ENCODE data around the gene TSC2.
"Not testable (repeated sequence)": the region's sequence is repeated elsewhere in the genome, so short reads cannot be mapped to it uniquely, and the experiment has no call there.

The TSC2 gene

DNA sequence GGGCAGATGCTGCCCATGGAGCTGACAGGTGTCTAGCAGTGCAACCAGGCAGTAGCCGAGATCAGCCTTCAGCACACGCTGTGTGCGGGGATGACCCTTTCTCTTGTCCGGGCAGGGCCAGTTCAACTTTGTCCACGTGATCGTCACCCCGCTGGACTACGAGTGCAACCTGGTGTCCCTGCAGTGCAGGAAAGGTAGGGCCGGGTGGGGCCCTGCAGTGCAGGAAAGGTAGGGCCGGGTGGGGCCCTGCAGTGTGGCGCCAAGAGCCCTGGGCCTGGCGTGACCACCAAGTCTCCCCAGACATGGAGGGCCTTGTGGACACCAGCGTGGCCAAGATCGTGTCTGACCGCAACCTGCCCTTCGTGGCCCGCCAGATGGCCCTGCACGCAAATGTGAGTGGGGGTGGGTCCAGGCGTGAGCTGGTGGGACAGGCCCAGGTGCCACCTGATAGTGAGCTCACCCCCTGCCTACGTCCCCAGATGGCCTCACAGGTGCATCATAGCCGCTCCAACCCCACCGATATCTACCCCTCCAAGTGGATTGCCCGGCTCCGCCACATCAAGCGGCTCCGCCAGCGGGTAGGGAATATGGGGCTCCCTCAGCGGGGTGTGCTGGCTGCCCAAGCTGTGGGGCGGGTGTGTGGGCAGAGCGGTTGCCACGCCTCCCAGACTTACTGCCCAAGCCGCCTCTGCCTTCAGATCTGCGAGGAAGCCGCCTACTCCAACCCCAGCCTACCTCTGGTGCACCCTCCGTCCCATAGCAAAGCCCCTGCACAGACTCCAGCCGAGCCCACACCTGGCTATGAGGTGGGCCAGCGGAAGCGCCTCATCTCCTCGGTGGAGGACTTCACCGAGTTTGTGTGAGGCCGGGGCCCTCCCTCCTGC, 40.2 kb downstream of the TSC2 start:
- DNase-seq, result no peak

DNA sequence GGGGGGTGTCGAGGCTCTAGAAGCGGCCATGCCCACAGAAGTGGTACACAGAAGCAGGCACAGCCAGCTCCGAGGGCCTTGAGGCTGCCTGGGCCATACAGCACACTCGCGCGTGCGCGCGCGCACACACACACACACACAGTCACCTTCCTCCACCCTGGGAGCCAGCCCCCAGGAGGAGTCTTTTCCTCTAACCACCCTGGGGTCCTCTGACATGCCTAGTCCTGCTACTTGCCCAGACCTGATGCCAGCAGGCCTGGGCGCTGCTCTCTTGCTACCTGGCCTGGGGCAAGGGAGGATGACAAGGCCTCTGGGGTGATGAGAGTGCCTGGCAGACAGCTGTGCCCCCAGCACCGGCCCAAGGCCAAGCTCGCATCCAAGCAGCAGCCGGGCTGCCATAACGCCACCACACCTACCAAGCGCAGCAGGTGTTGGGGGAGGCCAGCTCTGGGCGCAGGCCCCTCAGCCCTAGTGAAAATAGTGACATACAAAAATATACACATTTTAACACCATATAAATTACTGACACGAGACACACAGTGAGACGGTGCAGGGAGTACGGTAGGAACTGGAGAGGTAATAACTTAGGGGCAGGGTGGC, 41.1 kb downstream of the TSC2 start:
- no peak for DNase-seq

DNA sequence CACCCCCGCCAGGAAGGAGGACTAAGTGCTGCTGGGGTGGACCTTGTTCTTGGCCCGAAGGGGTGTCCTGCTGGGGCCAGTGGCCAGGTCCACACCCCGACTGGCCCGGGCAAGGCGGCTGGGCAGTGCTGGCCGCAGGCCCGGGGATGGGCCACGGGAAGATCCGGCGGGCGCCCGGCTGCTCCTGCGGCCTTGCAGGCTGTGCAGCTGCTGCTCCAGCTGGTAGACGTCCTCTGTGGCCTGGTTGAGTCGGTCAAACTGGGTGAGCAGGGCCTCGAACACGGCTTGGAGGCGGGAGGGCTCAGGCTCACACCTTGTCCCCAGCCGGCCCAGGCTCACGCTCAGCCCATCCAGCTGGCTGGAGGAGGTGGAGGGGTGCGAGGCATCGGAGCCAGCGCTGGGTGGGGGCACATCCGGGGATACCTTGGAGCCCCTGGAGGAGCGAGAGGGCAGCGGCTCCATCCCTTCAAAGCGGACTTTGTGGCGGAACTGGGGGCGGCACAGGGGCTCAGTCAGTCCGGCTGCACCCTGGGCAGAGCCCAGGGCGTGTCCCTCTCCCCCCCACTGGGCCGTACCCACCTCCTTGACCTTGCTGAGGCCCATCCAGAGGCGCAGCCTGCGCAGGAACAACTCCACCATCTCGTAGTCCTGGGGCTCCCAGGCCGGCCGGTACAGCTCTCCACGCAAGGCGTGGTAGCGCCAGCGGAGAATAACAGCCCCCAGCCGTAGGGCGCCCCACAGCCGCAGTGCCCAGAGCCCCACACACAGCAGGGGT, 42.1 kb downstream of the TSC2 start:
- no peak for DNase-seq

DNA sequence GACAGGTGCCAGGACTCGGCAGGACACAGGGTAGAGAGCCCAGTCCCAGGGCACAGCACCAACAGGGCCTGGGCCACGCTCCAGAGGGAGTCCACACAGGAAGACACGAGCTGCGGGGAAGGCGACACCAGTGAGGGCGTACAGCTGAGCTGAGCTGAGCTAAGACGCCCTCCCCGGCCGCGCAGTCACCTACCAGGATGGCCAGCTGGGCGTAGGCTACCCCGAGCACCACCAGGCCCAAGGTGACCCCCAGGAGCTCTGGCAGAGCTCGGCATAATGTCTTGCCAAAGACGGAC, 42.6 kb downstream of the TSC2 start:
- no peak for DNase-seq

DNA sequence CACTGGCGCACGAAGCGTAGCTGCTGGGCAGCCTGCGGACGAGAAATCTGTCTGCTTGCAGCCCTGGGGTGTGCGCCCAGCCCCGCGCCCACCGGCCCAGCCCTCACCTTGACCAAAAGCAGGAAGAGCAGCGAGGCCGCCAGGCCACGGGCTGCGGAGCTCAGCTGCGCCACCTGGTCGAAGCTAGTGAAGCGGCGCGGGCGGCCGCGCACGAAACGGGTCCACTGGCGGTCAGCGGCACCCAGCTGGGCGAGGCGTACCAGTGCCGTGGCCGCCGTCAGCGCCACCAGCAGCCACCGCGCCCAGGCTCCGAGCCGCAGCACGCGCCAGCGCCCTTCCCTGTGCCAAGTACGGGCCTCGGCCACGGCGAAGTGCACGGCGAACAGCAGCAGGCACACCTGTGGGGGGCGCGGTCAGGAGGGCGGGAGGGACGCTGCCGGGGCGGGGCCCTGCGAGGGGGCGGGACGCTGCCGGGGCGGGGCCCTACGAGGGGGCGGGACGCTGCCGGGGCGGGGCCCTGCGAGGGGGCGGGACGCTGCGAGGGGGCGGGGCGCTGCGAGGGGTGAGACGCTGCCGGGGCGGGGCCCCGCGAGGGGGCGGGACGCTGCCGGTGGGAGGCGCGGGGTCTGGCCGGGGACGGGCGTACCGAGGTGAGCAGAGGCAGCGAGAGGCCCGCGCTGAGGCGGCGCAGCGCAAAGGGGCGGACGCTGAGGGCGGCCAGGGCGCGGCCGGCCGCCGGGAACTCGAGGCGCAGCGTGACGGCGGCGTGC, 43.2 kb downstream of the TSC2 start:
- no peak for DNase-seq

DNA sequence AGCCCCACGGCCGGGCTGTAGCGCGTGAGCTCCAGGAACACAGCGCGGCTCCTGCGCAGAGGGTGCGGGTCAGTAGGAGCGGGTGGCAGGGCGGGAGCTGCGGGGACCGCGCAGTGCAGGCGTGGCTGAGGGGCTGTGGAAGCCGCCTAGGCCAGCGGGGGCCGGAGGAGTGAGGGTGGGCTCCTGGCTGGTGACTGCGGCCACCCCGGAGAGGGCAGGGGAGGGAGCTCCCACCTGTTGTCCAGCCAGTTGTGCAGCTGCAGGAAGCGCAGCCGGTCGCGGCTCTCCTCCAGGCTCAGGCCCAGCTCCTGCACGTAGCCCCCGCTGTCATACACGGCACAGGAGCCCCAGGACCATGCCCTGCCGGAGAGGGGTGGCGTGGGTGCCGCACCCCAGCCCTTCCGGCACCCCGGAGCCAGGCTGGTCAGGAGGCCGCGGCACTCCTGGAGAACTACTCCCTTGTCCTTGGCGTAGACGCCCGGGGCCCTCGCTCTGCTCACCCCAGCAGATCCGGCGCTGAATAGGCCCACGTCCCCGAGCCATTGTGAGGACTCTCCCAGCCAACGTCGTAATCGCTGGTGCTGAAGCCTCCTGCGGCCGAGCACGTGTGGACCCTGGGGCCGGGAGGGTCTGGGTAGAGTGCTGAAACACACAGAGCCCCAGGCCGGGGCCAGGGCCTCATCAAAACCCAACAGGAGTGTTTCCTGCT, 43.9 kb downstream of the TSC2 start:
- no peak for DNase-seq

DNA sequence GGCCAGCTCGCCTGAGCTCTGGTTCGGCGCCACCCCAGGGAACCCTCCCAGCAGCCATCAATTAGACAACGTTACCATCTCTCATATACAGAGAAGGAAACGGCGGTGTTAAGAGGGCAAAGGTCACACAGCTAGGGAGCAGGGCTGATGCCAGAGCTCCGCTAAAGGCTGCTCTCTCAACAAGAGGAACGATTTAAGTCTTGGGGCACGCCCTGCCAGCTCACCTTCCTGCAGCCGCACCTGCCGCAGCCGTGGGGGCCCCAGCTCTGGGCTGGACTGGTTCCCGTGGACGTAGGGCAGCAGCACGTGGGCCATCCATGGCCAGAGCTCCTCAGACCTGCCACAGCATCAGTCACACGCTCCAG, 44.5 kb downstream of the TSC2 start:
- no peak for DNase-seq

DNA sequence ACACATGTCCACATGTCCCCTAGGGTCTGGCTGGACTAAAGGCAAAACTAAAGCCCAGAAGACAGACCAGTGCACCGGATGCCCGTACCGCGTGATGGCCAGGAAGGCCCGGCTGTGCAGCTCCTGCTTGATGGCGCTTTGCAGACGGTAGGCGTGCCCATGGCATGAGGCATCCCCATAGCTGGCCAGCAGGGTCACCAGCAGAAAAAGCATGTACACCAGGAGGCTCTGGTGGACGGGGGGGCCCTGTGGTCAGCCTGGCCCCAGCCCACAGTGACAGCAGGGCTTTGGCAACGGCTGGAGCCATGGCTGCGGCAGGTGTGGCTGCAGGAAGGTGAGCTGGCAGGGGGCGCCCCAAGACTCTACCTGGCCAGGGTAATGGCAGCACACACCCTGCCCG, 45.1 kb downstream of the TSC2 start:
- no peak for DNase-seq

DNA sequence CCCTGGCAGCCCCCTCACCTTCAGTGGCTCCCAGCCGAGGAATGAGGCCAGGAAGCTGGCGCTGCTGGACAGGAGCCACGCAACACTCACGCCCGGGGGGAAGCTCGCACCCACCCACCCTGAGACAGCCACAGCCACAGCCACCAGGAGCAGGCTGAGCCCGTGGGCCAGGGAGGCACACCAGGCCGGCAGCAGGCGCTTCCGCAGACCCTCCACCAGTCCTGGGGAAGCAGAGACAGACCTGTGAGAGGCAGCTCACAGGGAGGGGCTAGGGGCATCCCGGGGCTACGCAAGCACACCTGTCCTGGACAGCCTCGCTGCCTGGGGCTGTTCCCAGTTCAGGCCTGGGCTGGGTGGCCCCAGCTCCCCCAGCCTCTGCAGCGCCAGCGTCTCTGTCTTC, 46.0 kb downstream of the TSC2 start:
- DNase-seq, result no peak

DNA sequence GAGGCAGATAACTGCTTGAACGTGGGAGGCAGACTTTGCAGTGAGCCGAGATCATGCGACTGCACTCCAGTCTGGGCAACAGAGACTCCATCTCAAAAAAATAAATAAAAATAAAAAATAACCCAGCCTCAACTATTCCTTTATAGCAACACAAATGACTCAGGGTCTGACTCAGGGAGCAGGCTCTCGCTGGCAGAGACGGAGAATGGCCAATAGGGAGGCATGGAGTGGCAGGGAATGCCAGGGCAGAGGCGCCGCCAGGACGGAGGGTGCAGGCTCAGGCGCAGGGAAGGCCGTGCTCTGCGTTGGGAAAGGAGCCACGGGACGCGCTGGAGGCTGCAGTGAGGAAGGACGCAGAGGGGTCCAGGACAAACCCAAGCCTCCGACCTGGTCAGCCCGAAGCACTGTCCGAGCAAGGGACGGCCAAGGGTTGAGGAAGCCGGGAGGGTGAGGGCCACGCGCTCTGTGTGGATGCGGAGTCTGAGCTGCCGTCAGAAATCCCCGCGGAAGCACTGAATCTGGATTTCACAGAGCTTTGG, 47.6 kb downstream of the TSC2 start:
- DNase-seq, result no peak

DNA sequence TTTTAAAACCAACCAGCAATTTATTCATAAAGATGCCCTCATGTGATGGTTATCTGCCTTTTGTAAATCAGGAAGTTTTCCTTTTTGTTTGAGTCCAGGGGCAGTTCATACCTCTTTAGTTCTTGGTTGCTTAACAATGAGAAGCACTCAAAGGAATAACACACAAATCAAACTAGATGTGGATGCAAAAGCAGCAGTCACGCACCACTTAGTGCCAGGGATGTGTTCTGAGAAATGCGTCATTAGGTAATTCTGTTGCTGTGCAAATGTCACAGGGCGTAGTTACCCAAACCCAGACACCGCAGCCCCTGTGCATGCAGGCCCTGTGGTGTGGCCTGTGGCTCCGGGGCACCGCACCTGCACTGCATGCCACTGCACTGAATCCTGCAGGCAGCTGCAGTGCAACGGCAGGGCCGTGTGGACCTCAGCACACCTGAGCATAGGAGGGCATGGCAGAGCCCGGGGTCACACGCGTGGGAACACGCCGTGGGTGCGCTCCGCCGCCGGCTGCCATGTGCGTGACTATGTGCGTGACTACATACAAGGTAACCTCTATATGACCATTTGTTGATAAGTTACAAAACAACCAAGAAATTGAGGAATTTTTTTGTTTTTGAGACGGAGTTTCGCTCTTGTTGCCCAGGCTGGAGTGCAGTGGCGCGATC, 48.3 kb downstream of the TSC2 start:
- no peak for DNase-seq

DNA sequence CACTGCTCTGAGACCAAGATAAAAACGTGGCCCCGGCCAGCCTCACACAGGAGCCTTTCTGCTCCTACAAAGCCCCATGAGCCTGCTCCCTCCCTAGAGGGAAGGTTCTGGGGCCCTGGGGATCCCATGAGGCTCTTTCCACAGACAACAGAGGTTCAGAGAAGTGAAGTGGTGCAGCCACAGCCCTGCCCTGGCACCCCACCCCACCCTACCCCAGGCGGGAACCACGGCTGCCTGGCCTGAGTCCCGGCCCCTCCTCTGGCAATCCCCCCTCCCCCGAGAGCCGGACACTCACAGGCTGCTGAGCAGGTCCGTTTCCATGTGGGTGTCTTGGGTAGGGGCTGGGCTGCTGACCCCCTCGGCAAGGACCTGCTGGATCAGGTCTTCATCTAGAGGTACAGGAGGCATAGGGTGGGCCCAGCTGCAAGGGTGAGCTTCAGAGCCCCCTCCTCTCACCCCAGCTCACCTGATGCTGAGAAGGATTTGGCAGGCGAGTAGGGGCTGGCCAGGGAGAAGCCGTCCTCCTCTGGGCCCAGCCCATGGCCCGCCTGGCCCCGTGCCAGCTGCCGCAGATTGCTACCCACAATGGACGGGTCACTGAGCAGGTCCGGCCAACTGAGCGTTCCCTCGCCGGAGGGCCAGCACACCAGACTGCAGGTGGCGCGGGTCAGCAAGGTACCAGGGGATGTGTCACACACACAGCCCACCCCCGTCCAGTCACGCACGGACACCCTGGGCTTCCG, 49.2 kb downstream of the TSC2 start:
- DNase-seq, result no peak

DNA sequence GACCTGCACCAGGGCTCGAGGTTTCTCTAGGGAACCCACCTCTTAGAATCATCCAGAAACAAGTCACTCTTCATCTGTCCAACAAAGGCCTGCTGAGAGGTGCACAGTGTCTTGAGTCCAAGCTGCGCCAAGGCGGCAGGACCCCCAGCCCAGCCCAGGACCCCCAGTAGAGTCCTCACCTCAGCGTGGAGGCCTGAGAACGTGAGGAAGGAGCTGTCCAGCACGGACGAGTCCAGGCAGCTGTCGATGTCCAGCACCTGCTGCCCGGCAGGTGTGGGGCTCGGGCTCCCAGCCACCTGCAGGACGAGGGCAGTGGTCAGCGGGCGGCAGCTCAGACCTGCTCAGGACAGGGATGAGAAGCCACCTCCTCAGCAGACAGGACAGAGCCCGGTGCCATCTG, 49.9 kb downstream of the TSC2 start:
- DNase-seq, result not testable (repeated sequence)

DNA sequence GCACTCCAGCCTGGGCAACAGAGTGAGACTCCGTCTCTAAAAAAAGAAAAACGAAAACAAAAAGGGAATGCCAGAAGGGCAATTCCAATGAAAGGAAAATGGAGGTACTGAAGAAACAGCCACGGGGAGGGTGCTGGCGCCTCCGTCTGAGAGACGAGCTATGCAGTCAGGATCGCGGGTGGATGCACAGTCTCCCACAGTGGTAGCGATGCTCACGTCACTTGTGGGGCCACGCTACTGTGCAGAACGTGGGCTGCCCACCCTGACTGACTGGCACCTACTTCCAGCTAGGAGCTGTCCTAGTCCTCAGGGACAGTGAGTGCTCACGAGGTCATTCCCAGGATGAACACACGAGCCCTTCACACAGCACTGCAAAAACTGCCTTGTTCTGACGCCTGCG, 53.8 kb downstream of the TSC2 start:
- not testable (repeated sequence) for DNase-seq

DNA sequence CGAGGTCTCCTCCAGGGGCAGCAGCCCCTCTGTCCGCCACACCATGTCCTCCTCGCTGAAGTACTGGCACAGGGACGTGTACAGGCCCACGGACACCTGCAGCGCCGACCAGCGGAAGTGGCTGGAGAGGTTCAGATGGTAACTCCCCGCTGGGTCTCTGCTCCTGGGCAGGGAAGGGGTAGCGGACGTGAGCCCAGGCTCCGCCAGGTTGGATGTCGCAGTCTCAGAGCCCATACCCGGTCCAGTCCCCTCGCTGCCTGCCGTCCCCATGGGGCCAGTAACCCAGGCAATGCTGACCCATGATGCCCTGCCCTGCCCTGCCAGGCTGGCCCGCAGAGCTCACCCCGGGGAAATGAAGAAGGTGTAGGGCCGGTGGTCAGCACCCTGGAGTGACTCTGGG, 54.7 kb downstream of the TSC2 start:
- no peak for DNase-seq

DNA sequence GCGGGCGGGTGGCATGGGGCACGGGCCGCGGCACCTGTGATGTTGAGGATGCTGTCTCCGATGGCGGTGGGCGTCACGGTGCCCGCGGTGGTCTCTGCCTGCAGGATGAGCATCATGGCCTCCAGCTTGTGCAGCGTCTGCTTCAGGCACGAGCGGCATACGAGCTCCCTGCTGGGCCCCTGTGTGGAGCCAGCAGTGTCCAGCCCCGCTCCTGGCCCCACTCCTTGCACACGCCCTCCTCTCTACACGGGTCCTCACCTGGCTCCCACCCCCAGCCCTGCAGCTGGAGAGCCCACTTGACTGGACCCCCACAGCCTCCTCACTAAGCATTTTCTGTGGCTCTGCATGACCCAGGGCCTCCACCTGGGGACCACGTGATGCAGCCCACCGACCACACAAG, 56.7 kb downstream of the TSC2 start:
- not testable (repeated sequence) for DNase-seq

DNA sequence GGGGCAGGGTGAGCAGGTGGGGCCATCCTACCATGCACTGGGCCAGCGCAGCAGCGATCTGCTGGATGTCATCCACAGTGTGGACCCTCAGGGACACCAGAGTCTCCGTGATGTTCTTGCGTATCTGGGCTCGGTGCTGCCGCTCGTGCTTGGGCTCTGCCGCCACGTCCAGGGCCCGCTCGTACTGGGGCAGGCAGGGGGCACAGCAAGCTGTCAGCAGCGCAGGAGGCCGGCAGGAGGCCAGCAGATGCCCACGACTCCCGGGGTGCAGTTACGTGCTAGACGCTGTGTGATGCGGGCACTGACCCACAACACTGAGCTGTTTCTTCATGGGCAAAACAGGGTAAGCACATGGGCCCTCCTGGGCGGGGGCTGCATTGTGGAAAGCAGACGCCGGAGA, 57.5 kb downstream of the TSC2 start:
- not testable (repeated sequence) for DNase-seq

DNA sequence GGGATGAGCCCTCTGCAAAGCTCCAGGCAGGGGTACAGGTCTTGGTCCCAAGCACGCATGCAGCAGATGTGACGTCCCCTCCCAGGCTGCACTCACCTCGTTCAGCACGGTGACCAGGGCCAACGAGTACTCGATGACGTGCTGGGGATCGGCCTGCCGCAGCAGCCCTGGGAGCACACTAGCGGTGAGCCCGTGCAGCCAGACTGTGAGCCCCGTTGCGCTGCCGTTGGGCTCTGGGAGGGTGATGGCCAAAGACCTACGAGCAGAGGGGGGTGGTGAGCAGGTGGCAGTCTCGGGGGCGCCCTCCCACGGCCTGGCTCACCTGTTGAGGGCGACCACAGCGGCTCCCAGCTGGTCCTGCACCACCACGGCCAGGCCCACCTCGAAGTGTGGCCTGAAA, 58.0 kb downstream of the TSC2 start:
- DNase-seq, result not testable (repeated sequence)

DNA sequence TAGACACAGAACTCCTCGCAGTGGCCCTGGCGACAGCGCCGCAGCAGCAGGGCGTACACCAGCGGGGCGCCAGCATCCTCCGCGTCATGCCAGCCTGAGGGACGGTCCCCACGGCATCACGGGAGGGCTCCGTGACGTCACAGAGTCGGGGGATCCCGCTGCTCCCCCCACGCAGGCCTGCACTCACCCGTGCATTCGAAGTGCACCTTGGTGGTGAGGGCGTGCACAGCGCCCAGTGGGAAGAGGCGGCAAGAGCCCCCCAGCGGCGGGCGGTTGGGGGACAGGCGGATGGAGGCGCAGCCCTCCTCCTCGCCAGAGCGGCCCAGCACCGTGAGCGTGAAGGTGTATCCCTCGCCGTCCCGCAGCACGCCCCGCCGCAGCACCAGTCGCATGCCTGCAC, 58.4 kb downstream of the TSC2 start:
- DNase-seq, result not testable (repeated sequence)

DNA sequence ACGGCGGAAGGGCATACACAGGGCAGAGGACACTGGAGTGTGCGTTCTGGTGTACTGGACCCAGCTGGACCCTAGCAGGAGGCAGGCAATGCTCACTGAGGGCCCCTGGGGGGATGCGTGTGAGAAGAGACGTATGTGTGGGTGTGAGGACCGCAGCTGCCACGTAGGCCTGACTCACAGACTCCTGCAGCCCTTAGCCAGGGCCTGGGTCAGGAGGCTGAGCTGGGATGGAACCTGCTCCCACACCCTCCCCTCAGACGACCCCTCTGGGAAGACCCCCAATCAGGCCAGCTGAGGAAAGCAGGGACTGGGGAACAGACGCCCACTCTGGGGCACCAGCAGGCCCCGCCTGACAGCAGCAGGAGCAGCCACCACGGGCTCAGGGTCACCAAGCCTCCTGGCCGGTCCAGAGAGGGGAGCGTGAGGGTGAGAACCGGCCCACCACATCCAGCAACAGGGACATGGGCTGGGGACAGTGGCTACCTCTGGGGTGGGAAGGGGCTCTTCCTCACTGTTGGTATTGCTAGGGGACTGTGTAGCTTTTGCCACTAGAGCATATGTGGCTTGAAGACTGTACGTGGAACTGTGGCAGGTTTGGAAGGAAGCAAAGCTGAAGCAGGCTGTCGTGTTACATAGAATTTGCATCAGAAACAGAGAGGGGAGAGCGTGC, 59.5 kb downstream of the TSC2 start:
- DNase-seq, result not testable (repeated sequence)

DNA sequence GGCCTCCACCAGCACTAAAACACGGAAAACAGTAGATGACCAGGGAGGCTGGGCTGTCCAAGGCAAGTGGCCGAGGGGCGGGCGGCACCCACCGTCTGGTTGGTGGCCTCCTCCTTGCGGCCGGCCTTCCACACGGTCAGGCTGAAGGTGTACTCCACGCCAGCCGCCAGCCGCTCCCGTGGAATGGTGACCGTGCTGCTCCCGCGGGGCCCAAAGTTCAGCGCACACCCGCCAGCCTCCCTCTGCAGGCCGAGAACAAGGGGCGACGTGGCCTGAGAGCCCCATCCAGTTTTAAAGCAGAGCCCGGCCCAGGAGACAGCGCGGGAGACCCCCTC, 60.0 kb downstream of the TSC2 start:
- DNase-seq, result not testable (repeated sequence)
